GM18861 (cell line): Measurements from ENCODE around the gene SFXN2.
"Not testable (repeated sequence)": the region's sequence is repeated elsewhere in the genome, so short reads cannot be mapped to it uniquely, and the experiment has no call there.

Experiments used
- ATAC-seq: cut with Tn5 transposase; IDR thresholded peaks from one replicate; pipeline ENCODE4 v1.9.1; 2021; ENCODE audit not compliant: unreplicated experiment

The SFXN2 gene

DNA sequence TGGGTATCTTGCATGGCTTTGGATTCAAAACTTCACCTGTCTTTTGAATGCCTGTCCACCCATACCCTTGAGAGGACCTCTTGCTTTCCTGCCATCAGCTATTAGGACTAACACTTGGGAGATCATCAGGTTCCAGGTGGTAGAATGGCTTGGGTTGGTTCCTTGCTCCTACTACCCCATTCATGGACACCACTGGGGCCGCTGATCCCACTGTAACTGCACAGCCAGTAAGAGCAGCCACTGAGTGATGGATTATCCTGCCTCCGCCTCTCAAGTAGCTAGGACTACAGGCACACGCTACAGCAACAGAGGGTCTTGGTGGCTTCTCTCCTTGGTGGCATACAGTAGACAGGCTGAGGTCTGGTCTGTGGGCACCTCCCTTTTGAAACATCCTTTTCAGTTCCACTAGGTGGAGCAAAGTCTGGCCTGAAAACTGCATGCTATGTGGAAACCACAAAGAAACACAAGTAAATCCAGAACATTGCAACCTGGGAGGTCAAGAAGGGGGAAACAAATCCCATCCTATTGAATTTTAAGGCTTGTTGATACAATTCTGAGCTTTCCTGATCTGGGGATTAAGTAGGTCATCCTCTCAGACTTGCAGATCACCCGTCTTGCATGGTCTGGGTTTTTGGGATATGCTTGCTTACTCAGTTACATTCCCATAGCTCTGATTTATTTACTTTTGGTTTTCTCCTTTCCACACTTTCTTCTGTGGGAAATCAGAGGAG lies 38.7 kb downstream of the SFXN2 start:
- ATAC-seq = no peak

DNA sequence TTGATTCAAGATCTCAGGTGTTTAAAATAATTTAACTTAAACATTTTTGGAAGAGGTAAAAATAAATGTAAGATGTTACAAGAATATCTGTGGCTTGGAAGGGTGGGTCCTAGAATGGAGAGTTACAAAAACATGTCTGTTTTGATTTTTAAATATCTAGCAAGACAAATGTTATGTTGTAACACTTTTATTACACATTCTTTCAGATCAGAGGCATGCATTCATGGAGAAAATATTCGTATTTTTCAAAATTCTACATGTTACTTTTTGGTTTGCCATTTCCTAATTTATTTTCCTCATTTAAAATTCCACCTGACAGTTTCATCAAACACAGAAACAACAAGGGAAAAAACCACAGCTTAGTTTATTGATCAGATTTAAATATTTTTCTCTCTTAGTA lies 39.3 kb downstream of the SFXN2 start:
- ATAC-seq = no peak

DNA sequence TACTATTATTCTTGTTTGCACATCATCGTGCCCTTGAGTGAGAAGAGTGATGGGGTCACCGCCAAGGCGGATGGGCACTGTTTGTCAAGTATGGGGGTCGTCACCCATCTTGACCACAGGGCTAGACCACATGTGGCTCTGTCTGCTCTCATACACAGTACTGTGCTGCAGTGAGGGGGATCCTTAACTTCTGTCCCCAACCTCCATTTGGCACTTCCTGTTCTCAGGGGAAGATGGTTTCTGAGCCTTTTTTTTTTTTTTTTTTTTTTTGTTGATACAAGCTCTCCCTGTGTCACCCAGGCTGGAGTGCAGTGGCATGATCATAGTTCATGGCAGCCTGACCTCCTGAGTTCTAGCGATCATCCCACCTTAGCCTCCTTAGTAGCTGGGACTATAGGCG lies 42.9 kb downstream of the SFXN2 start:
- ATAC-seq = no peak

DNA sequence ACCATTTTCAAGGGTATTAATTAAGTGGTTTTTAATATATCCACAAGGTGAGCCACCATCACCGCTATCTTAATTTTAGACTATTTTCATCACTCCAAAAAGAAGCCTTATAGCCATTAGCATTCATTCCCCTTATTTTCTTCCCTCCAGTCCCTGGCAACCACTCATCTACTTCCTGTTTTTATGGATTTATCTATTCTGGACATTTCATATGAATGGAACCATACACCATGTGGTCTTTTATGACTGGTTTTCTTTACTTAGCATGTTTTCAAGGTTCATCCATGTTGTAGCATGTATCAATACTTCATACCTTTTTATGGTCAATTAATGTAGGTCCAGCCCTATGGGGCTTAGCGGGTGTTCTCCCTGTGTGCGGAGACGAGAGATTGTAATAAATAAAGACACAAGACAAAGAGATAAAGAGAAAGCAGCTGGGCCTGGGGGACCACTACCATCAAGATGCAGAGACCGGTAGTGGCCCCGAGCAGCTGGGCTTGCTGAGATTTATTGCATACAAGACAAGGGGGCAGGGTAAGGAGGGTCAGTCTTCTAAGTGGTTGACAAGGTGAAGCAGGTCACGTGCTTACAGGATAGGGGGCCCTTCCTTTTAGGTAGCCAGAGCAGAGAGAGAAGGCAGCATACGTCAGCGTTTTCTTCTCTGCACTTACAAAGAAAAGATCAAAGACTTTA lies 44.0 kb downstream of the SFXN2 start:
- no peak for ATAC-seq

DNA sequence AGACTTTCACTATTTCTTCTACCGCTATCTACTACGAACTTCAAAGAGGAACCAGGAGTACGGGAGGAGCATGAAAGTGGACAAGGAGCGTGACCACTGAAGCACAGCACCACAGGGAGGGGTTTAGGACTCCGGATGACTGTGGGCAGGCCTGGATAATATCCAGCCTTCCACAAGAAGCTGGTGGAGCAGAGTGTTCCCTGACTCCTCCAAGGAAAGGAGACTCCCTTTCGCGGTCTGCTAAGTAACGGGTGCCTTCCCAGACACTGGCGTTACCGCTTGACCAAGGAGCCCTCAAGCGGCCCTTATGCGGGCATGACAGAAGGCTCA lies 44.5 kb downstream of the SFXN2 start:
- not testable (repeated sequence) for ATAC-seq

DNA sequence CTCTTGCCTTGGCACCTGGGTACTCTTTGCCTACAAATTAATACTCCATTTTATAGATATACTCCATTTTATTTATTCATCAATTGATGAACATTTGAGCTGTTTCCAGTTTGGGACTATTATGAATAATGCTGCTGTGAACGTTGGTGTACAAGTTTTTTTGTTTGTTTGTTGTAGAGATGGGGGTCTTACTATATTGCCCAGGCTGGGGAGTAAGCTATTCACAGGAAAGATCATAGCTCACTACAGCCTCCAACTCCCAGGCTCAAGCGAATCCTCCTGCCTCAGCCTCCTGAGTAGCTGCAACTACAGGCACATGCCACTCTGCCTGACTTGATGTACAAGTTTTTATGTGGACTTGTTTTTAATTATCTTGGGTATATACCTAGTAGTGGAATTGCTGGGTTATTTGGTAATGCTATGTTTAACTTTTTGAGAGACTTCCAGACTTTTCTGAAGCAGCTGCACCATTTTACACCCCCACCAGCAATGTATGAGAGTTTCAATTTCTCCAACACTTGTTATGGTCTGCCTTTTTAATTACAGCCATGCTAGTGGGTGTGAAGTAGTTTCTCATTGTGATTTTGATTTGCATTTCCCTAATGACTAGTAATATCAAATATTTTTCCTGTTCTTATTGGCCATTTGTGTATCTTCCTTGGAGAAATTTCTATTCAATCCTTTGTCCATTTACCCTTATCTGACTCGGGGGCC lies 45.2 kb downstream of the SFXN2 start:
- no peak for ATAC-seq

DNA sequence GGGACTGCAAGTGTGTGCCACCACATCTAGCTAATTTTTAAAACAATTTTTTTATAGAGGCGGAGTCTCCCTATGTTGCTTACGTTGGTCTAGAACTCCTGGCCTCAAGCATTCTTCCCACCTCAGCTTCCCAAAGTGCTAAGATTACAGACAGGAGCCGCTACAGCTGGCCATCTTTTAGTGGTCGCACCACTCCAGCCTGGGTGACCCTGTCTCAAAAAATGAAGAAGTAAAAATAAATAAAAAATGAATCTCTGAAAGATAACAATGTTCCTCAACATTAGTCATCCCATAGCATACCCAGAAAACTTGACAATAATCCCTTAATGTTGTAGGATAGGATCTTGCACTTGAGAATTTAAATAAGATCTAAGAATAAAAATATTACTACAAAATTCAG lies 47.5 kb downstream of the SFXN2 start:
- ATAC-seq = no peak

DNA sequence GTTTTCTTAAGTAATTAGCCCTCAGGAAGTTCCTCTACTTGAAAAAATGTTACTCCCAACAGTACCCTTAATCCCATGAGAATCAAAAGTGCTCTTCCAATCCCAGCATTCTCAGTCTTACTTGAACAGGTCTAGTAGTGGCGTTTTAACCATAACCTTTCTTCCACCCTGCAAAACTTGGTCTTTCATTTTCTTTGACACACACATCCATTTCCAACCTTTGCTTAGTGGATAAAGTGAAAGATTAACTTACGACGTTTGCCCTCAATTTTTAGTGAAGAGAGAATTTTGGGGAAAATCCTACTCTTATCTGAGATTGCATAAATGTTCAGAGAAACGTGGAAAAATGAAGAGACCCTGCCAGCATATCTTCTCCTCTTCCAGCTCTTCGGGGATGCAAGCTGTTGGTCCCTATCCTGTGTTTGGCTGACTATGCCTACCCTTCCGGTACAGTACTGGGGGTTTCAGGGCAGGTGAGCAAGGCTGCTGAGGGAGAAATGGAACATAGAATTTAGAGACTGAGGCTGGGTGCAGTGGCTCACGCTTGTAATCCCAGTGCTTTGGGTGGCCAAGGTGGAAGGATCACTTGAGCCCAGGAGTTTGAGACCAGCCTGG lies 48.1 kb downstream of the SFXN2 start:
- ATAC-seq = no peak

DNA sequence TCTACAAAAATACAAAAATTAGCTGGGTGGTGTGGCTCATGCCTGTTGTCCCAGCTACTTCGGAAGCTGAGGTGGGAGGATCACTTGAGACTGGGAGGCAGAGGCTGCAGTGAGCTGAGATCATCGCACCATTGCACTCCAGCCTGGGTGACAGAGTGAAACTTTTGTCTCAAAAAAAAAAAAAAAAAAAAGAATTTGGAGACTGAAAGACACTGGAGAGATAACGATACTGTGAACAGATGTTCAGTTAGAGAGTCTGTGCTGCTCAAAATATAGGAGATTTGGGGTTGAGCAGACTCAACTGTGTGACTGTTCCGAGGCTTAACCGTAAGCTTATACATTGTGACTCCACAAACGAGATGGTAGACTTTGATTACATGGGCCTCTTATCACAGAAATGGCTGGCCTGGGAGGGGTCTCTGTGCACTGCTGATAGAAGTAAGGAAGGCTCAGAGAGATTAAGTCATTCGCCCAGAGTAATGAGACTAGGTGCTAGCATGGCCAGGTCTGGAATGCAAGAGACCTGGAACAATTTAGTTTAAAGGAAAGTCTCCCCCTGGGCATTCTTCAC lies 48.7 kb downstream of the SFXN2 start:
- ATAC-seq = no peak

DNA sequence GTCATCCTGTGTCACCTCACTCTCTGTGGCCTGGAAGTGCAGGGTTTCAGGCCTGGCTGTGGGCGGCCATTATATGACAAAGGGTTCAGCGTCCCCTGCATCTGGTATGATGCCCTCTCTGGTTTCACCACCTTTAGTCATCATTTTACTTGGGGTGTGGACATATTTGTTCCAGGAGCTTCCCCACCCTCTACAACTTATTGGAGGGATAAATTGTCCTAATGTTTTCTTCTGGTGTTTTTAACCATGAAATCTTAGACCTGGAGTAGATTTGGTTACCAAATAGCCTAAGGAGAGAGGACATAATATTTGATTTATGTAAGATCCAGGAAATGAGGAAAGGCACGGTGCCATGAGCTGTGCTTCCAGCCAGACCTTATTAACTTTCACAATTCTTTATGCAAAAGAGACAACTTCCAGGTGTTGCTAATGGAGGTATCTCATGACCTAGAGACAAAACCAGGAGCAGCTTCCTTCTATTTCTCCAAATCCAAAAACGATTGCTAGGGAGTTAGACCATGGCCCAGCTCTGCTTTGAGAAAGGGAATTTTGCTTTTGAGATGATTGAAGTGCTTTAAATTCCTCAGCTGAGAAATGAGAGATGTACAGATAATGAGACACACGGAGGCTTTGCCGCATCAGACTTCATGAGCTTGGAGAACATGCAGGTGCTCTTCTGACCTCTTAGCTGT lies 50.2 kb downstream of the SFXN2 start:
- no peak for ATAC-seq

DNA sequence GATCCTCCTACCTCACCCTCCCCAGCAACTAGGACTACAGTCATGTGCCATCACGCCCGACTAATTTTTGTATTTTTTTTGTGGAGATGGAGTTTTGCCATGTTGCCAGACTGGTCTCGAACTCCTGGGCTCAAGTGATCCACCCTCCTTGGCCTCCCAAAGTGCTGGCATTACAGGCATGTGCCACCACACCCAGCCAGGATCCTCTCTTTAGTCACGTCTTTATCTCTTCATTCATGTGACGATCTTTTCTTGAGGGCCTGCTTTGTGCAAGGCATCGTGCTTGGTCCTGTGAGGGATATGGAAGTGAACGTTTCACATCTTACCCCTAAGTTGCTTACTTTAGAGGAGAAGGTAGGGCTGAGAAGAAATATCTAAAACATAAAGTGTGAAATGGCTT lies 50.9 kb downstream of the SFXN2 start:
- ATAC-seq = no peak

DNA sequence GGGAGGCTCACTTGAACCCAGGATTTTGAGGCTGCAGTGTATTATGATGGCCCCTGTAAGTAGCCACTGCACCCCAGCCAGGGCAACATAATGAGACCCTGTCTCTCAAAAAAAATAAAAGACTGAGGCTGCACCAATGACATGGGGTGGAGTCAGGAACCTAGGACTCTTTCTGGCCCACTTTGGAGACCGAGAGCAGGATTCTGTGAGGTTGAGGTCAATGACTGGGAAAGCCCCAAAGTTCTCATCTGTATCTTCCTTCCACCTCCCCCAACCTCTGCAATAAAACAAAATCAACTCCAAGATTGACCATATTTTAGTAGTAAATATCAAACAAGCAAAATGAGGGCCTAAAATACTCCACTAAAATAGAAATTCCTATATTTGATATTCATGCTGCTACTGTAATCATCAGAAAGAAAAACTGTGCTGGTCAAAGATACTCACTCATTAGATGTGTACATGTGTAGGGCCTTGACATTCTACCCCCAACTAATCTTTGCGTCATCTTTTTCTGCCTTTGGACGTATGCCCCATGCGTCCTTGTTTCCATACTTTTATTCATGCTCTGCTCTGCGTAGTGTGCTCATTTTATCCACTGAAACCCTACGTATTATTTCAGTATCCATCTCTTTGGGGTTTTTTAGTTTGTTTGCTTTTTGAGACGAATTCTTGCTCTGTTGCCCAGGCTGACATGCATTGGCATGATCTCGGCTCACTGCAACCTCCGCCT lies 53.2 kb downstream of the SFXN2 start:
- ATAC-seq = no peak

DNA sequence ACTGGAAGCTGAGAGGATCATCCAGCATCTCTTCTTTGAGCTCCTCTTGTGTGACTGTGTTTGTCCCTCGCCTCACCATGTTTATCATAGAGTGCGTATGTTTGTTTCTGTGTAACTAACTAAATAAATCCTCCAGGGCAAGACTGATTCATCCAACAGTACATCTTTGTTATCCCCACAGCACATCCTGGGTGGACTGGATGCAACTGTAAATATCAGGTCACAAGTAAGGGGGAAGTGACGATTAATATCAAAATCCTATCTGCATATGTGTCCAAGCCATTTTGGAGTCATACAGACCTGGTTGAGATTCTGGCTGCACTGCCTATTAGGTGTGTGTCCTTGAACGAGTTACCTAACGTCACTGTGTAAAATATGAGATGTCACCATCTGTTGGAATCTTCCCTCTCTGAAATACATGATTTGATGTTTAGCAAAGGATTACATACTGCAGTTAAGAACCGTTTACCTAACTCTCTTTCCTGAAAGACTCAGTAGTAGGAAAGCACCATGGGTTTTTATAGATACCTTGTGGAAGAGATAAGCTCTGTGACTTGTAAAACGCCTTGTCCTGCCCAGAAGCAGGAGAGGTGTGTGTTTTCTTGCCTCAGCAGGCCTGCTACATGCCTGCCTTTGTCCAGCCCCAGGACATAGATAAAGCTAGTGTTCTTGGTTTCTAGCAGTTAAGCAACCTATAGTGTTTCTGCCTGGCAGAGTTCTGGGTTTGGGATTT lies 55.1 kb downstream of the SFXN2 start:
- no peak for ATAC-seq

DNA sequence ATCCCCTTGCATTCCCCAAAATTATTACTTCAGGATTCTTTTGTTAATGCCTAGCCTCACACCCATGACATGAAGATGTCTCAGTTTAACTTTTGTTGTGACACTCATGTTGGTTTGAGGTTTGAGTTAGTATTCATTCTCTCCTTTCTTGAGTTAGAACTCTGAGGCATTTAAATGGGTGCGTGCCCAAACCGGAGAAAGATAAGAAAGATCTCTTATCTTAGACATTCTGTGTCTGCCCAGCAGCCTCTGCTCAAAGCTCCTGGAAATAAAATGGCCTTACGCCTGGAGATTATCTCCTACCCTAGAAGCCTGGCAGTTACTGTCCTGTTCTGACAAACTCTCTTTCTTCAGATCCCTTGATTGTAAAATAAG lies 55.7 kb downstream of the SFXN2 start:
- no peak for ATAC-seq

DNA sequence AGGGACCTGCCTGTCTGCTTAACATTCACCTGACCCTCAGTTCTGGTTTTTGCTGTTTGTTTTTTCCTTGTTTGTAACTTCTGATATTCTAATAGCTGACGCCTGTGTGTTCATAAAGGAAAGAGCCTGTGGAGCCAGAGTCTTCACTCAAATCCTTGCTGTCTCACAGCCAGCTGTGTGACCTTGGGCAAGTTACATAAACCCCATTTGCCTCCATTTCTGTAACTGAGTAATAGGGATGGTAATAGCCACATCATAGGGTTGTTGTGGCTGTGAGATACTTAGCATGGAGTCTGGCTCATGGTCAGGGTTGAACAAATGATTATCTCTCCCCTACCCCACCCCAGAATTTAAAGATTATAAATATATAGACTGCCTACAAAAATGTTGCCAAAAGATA lies 56.4 kb downstream of the SFXN2 start:
- ATAC-seq = no peak

DNA sequence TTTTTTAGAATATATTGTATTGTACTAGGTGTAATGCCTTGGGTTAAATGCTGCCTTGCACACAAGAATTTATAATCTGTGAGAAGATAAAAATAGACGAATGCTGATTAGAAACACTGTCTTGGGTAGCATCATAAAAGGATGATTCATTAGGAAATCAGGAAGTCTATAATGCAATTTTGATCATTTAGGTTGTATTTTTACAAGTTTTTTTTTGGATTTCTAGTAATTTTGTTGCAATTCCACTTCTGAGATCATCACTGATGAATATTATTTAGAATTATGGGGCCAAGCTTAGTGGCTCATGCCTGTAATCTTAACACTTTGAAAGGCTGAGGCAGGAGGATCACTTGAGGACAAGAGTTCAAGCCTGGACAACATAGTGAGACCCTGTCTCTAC lies 58.9 kb downstream of the SFXN2 start:
- ATAC-seq = no peak

DNA sequence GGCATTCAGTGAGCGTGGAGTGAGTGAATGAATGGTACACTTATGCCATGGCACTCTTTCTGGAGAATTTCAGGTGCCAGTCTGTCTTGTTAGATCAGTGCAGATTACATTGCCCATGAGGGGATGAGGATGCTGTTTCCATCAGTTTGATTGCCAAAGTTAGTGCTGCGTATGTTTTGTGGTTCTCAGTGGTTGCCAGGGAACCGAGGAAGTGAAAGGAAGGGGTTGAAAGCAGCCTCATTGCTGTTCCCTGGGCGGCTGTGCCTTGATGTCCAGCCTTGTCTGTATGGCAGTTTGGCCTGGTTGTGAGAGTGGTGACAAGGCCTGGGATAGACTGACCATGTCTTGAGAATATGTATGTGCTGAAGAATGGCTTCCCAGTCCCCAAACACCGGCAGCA lies 59.5 kb downstream of the SFXN2 start:
- no peak for ATAC-seq

DNA sequence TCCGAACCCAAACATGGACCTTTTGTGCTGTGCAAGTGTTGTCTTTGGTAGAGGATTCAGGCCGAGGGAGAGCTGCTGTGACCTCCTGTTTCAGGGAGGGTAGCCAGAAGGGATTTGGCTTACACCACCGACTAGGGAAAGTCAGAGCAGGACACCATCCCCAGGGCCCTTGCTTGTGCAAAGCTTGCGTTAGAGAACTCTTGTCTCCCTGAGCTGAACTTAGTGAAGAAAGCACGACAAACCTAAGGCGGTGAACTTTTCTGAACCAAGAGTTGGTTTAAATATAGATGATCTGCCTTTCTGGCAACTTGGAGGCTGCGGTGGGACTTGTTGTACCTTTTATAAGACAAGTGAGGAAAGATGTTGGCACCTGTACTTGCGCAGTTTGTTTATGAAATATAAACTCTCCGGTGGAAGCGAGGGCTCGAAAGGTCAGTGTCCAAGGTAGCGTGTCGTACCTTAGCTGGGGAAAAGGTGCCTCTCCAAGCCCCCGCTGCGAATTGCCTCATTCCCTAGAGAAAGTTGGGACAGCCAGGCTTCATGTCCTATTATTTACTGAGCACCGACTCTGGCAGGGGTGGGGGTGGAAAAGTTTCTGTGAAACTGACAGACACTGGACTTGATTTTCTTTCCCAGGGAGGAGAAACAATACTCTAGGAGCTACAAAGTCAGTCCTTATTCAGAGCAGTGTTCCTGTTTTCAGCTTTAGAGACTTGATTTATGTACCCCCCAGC lies 60.9 kb downstream of the SFXN2 start:
- no peak for ATAC-seq
